HT1080 (cell line): ENCODE results near the gene SLC1A1. TPM values are rescaled to one million over a fixed set of nuclear protein-coding genes. Genes with fewer than 3 reads are reported as not detected.
"Not testable (repeated sequence)": the region's sequence is repeated elsewhere in the genome, so short reads cannot be mapped to it uniquely, and the experiment has no call there.

Source experiments
- DNase-seq: peaks from one replicate; pipeline ENCODE4 v3.0.0-alpha.2; 2015; ENCODE audit warnings: low read depth
- total RNA-seq: library from RNA; depleted of rRNA; stranded (reverse); fragments of >200 nt; shearing (Covaris generic); gene quantifications from 2 replicates; pipeline ENCODE4 v1.2.3, GENCODE V29; 2014

SLC1A1 gene
- total RNA-seq, 1 experiment from 2014 or later: 0.13 TPM

DNA sequence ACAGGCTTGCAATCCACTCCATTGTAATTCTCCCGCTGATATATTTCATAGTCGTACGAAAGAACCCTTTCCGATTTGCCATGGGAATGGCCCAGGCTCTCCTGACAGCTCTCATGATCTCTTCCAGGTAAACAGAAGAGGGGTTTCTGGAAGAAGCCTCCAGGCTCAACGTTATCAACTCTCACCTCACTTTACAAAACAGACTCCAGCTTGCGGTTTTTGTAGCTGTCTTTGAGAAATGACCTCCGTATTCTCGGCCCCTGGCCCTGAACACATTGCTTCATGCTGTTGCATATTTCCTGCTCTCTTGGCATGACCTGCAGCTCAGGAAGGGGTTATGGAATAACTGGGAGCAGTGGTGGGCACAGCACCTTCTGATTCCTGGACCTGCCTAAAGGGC, 85.7 kb downstream of the SLC1A1 start:
- no peak for DNase-seq

DNA sequence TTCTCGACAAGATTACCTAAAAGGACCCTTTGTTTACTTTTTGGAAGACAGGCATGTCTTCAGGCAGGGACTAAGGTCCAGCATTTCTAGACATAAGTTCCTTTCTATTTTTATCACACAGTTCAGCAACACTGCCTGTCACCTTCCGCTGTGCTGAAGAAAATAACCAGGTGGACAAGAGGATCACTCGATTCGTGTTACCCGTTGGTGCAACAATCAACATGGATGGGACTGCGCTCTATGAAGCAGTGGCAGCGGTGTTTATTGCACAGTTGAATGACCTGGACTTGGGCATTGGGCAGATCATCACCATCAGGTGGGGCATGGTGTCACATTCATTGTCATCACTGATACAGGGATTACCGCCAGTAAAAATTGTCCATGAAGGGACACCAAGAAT, 86.2 kb downstream of the SLC1A1 start:
- no peak for DNase-seq

DNA sequence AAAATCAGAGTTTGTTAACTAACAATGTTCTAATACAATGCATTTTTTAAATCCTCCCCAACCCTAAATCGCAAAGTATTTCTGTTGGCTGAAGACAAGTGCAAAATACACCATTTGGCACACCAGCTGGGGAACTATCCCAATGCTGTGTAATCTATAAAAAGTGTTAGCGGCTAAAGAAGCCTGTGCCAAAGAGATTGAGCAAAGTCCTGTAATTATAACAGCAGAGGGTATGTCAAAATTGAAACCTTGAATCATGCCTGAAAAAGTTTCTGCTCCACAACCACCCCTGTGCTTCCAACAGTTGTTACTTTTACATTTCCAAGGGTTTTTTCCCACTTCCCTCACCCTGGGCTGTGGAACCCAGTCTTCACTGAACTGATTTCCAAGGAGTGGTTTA, 88.7 kb downstream of the SLC1A1 start:
- DNase-seq: no peak

DNA sequence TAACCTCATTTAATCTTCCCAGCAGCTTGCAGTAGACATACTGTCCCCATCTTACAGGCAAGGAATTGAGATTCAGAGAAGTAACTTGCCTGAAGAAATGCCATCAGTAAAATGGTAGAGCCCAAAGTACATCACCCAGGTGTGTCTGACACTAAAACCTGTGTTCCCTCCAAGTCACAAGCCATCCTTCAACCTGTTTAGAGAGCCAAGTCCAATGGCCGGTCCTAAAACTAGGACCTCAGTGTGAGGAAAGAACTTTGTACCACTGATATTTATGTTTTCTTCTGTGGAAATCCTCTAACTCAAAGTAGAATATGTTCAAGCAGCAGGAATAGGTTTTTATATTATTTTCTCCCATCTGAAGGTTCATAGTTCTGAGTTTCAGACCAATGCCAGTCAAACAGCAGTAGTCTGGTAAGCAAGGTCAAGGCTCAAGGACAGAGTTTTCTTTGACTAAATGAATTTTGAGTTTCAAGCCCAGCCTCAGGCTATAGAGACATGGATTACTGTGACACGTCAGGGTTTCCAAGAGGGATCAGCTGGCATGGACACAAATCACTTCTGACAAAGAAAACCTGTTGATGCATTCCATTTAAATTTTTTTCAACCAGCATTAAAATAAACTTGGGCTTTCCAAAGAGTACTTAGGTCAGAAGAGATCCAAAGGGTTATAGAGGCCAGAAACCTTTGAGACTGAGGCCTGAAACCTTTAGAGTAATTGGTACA, 90.9 kb downstream of the SLC1A1 start:
- DNase-seq: no peak

DNA sequence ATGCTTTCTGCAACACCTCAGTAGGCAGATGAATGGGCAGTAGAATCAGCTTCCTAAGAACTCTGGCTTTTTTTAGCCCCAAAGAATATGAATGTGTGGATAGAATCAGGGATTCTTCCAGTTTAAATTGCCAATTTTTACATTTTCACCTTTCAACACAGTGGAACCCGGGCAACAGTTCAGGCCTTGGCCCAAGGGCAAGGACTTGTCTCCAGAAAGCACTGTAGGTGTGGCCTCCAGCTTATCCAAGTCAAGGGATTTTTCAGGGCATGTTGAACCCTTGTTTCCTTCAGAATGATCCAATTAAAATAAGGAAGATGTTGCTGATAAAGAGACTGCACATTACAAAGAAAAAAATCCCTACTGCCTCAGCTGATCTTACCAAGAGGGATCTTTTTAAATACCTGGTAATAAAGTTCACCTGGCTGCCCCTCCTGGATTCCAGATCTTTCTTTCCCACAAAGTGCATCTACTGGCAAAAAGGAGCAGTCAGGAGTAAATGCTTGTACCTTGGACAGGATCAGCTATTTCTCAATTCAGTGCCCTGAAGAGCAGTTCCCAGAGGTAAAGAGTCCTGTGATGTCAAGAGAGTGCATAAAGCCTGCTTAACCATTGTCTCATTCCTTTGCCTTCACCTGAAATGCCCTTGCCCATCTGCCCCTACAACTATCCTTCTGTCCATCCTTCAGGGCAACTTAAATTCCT, 91.7 kb downstream of the SLC1A1 start:
- DNase-seq: no peak

DNA sequence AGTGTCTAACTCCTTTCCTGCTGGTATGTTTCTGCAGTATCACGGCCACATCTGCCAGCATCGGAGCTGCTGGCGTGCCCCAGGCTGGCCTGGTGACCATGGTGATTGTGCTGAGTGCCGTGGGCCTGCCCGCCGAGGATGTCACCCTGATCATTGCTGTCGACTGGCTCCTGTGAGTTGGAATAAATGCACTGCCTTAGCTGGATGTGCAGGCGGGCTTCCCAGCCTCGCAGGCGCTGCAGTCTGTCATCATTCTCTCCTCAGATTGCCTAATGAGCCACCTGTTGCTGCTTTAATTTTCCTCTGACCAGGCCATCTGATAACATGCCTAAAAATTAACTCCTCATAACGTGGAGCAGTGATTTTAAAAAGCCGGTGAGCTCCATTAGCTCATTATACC, 92.7 kb downstream of the SLC1A1 start:
- no peak for DNase-seq

DNA sequence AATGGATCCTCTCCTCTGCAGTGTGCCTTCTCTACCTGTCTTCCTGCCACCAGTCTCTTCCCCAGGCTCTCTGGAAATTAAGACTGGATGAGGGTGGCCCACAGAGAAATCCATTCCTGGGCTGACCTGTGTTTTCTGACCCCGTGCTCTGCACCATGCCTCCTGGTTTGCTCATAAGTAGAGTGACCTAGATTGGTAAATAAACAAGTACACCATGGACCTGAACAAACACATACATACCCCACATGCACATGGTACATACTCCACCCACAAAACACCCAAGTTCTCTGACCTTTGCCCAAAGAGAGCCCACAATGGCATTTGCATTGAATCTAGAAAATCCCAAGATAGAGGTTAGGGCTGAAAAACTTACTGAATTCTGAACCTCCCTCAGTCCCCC, 94.4 kb downstream of the SLC1A1 start:
- no peak for DNase-seq

DNA sequence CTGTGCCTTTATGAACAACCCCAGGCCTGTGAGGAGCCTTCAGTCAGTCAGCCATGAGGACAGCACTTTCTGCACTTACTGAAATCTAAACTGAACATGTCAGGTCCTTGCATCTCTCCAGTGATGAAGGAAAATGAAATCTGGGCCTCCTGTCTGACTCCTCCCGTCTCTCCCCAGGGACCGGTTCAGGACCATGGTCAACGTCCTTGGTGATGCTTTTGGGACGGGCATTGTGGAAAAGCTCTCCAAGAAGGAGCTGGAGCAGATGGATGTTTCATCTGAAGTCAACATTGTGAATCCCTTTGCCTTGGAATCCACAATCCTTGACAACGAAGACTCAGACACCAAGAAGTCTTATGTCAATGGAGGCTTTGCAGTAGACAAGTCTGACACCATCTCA, 94.9 kb downstream of the SLC1A1 start:
- DNase-seq: no peak

DNA sequence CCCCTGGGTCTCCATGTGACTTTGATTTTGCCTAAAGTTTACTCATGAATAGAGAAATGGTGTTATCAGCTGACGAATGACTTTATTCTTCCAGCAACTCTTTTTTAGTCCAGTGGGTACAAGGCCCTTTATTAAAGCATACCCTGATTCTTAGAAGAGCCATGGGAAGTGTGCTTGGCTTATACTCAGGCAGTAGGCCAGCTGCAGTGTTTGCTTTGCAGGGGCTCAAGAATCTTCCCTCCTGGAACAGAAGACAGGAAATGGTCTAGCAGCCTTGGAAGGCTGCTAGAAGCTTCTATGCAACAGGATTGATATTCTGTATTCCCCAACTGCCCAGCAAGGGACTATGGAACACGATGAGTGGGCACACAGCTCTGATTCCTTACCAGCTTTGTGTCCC, 98.5 kb downstream of the SLC1A1 start:
- DNase-seq: no peak

DNA sequence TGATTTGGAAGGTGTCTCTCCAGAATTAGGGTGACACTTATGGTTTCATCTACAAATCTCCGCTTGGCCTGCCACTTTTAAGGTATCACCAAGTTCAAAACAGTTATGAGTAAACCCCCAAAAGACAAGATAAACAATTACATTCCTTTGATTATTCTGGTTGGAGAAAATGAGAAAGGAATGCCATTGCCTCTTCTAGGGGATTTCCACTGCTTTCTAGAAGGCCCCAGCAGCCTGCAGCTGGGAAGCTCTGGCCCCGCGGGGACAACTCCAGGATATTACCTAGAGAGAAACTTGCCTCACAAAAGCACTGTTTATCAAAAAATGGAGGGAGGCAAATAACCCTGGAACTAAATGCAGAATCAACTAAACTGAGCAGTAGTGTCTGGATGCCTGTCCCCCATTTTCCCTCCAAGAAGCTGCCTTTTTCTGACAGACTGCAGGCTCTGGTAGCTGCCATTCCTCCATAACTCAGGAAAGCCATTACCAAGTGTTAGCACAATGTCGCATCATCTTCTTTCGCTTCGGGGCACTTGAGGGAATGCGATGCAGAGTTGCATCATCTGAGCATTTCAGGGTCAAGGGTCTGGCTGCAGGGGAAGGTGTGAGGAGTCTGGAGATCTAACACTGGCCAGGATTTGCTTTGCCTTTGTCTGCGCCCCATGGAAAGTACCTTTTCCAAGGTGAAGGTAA, 100.3 kb downstream of the SLC1A1 start:
- DNase-seq: no peak

DNA sequence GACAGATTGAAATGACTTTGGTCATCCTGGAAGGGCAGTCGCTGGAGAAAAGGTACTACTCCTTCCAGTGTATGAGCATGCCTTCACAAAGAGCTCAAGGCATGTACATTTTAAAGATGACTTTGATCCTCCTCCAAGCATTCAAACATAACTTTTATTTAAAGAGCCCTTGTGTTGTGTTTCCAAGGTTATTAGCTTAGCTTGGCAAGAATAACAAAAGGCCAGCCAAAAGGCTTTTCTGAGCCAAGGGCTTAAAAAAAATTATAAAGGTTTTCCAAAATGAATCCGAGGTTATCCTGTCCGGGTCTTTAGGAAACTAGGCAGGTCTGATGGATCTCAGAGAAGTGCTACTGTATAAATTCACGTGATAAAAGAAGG, 100.8 kb downstream of the SLC1A1 start:
- no peak for DNase-seq

DNA sequence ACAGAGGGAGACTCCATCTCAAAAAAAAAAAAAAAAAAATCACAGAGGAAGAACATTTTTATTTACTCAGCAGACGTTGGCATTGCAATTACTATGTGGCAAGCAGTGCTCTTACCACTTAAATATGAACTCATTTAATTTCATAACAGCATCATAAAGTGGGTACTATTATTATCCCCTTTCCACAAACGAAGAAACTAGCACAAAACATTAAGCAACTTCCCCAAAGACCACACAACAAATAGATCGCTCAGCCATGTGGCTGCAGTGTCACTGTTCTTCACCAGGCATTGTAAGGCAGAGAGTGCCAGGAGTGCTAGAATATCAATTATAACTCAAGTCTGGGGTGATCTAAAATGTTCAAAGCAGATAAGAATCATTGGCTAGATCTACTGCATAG, 102.0 kb downstream of the SLC1A1 start:
- no peak for DNase-seq

DNA sequence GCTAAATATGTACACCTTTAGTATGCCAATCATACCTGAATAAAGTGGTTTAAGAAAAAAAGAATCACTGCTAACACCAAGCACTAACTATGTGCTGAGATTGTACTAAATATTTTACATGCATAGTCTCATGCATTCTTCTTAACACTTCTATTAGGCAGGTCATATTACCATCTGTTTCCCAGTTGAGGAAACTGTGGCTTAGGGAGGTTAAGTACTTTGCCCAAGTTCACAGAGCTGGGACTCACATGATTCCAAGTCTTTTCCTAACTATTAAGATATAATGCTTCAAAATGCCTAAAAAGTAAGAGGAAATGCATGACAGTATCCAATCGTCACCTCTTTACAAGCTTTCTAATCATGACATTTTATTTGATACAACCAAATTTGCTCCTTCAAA, 102.6 kb downstream of the SLC1A1 start:
- no peak for DNase-seq

DNA sequence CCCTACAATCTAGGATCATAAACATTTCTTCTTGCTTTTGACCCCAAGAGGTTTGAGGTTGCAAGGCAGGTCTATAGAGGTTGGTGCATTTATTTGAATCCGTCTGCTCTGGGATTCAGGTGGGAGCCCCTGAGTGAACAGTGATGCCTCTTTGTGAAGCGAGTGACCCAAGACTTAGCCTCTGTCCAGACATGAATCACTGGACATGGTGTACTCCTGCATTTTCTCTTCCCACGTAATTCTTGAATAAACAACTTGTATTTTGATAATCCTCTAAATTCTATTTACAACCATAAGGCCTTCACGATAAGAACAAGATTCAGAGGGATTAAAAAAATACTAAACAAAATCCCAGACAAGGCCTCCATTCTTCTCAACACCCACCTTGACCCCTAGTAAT, 104.3 kb downstream of the SLC1A1 start:
- DNase-seq: no peak

DNA sequence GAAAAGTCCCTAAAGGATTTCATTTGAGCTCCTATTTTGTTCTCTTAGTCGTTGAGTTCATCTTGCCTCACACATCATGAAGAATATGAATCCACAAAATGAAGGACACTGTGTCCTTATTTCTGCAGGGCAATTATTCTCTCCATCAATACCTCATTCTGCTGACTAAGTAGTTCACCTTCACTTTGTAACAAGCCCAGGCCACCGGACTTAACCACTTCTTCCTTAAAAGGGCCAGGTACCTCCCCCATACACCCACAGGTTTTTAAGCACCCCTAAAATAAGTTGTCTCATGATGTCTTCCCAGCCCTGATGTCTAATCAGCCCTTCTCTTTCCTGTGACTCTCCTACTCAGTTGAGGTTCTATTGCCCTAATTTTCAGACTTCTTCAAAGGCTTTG, 104.7 kb downstream of the SLC1A1 start:
- DNase-seq: no peak

DNA sequence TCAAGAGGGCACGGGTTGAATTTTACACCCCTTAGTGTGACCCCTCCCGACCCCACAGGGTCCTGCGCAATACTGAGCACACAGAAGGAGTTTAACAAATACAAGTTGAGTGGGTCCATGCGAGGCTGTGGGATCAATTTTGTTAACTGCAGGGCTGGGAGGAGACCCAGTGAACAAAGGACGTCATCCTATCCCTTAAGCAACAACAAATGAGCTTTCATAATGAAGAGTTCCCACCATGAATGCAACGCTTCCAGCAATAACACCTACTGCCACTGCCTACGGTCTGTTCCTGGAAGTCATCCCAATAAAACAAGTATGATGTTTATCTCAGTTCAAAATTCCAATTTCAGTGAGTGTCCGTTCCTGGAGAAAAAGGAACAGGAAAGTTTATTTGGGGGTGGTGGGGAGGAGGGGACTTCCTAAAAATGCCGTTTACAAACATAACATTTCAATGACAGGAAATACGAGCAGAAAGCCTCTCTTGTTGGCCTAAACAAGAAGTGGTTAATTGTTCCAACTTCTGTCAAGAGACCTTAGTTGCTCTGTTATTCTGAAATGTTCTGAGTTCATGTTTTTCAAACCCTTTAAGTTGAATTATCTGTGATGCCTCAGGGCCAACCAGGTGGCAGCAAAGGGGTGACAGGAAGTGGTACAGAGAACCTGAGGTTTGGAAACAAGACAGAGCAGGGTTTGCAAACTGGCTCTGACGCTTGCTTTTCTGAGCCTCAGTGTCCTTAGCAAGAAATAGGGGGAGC, 106.1 kb downstream of the SLC1A1 start:
- DNase-seq: no peak

DNA sequence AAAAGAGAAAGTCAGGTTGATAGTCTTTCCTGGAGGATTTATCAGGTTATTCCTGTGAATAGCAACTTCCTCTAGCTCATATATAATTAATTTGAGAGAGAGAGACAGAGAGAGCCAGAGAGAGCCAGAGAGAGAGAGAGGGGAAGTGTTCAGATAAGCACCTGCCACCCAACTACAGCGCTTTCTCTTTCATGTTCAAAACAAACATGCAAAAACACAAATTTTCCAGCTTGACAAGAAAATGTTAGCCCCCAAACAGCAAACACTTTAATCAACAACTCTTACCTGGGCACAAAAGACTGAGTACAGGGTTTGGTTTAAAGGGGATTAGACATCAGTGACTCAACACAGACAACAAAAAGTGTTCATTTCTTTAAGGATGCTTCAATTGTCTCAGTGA, 110.1 kb downstream of the SLC1A1 start:
- no peak for DNase-seq

DNA sequence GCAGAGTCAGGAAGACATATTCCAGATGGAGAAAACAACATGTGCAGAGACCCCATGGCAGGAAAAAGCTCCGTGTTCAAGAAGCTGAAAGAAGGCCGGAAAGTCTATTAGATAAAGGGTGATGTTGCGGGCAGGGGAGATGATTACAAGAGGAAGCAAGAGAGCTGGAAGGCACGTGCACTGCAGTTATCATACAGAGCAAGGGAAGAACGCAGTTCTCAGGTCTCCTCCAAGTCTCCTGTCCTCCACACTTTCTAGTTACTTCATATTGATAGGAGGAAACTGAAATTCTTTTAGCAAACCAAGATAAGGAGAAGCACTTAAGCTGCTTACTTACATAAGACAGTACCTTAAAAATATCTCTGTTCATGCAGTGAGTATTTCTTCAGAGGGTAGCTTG, 113.6 kb downstream of the SLC1A1 start:
- DNase-seq: no peak

DNA sequence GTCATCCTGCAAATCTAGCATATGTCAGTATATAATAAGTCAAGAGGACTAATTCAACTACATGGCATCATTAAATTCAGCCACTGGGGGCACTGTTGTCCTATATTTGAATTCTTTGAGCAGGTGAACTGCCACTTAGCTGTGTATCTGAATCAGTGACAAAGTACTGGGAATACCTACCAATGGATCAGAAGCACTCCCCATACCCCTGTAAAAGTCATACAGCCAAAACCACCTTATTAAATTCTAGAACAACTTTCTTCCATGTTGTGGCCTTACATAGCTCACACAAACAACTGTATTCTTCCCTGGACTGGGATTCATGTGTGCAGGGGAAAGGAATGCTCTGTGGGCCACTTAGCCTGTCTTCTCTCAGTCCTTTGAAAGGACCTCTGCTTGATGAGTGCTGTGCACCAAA, 114.4 kb downstream of the SLC1A1 start:
- peak; percentile 54 for DNase-seq

DNA sequence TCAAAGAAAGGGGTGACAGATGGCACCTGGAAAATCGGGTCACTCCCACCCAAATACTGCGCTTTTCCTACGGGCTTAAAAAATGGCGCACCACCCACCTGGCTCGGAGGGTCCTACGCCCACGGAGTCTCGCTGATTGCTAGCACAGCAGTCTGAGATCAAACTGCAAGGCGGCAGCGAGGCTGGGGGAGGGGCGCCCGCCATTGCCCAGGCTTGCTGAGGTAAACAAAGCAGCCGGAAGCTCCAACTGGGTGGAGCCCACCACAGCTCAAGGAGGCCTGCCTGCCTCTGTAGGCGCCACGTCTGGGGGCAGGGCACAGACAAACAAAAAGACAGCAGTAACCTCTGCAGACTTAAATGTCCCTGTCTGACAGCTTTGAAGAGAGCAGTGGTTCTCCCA, 115.8 kb downstream of the SLC1A1 start:
- DNase-seq: not testable (repeated sequence)

DNA sequence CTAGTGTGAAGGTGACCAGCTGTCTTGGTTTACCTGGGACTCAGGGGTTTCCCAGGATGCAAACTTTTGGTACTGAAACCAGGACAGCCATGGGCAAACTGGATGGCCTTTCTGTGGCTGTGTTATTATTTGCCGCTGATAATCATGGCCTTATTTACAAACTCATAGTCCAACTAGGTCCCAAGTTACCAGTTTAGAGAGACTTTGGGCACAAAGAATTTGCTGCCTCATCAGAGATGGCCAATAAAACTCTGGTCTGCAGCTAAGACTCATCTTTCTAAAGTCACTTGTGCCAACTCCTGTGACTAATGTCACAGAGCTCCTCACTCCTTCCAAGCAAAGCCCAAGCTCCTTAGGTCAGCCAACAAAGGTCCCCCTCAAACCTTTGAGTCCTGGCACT, 124.4 kb downstream of the SLC1A1 start:
- DNase-seq: no peak

DNA sequence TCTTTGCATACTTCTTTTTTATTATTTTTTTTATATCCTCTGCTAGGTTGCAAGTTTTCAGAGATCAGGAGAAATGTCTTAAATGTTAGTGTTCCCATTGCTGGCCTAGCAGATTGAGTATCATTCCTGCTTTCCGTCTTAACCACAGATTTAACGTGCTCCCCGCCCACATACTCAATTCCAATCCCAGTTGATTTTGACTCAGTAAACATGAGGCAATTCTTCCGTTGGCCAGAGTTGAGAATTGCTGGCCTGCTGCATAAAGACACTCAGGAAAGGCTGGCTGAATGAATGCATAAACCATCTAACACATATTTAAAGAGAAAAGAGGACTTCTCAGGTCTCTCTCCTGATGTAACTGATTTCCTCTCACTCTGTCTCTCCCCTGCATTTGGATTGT, 125.0 kb downstream of the SLC1A1 start:
- no peak for DNase-seq
